ENCODE measurements around the gene SETD4.

The SETD4 gene

DNA sequence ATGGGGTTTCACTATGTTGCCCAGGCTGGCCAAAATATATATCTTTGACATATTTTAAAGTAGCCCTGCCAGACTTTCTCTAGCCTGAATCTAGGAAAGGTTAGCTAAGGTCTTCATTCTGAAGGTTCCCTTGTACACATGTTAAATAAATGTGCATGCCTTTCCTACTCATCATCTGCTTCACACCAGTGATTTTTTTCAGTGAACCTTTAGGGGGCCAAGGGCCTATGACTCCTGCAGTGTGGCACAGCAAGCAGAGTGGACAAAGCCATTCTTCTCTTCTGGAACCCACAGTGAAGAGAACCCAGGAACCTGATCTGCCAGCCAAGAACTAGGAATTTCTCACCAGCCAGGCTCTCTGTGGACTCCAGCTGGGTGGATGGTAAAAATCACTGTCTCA, 32.4 kb upstream of the SETD4 start:
- TF ChIP-seq, protein P1, sequence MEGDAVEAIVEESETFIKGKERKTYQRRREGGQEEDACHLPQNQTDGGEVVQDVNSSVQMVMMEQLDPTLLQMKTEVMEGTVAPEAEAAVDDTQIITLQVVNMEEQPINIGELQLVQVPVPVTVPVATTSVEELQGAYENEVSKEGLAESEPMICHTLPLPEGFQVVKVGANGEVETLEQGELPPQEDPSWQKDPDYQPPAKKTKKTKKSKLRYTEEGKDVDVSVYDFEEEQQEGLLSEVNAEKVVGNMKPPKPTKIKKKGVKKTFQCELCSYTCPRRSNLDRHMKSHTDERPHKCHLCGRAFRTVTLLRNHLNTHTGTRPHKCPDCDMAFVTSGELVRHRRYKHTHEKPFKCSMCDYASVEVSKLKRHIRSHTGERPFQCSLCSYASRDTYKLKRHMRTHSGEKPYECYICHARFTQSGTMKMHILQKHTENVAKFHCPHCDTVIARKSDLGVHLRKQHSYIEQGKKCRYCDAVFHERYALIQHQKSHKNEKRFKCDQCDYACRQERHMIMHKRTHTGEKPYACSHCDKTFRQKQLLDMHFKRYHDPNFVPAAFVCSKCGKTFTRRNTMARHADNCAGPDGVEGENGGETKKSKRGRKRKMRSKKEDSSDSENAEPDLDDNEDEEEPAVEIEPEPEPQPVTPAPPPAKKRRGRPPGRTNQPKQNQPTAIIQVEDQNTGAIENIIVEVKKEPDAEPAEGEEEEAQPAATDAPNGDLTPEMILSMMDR (IDR thresholded peaks at IDR 0.05; ENCODE audit: control insufficient read depth, extremely low read depth, insufficient read depth) = no peak
- no peak overlapping the region for H3K4me3 ChIP-seq (ENCODE audit: low read depth, low read length)
- DNase-seq (ENCODE audit: low read depth) = no peak

DNA sequence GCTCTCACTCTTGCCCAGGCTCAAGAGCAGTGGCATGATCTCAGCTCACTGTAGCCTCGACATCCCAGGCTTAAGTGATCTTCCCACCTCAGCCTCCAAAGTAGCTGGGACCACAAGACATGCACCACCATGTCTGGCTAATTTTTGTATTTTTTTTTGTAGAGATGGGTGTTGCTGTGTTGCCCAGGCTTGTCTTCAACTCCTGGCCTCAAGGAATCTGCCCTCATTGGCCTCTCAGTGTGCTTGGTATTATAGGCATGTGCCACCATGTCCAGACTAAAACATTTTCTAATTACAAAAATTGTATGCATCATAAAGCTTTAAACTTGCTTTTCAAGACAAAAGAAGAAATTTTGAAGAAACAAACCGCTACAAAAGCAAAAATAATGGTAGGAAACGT, 29.6 kb upstream of the SETD4 start:
- no peak for DNase-seq (ENCODE audit: low read depth)
- TF ChIP-seq, protein P1 (IDR thresholded peaks at IDR 0.05; ENCODE audit: control insufficient read depth, extremely low read depth, insufficient read depth) = no peak
- H3K4me3 ChIP-seq (ENCODE audit: low read depth, low read length) = no peak overlapping the region

DNA sequence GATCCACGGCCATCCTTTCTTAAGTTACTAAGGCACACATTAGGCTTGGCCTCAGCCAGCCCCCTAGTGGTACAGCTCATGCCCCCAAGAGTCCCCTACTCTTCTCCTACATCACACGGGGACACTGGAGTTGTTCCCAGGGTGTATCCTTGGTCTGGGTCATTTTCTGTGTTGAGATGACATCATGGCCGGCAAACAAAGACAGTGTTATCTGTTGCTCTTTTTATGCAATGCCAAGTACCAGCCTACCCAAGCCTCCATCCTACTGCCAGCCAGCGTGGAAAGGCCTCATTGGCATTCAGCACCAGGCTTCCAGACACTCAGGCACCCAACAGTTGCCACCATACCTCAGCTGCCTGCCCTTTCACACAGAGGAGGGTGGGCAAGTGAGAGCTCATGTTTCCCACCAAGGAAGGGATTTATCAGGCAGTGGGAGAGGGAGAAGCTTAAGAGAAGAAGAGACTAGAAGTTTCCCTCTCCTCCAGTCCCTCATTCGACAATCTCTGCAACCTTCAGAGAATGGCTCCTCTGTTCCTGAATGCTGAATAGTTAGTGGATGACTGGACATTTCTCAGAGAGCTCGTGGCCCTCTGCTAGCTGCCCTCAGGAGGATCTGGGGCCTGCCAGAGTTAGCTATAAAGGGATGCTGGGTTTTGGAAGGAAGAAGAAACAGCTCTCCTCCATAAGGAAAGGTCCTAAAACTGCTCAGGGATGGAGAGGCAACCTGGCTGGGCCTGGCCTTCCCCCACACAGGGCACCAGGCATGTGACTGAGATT, 27.2 kb upstream of the SETD4 start:
- TF ChIP-seq, protein P1 (IDR thresholded peaks at IDR 0.05; ENCODE audit: control insufficient read depth, extremely low read depth, insufficient read depth) = no peak
- DNase-seq (ENCODE audit: low read depth) = no peak
- no peak overlapping the region for H3K4me3 ChIP-seq (ENCODE audit: low read depth, low read length)

DNA sequence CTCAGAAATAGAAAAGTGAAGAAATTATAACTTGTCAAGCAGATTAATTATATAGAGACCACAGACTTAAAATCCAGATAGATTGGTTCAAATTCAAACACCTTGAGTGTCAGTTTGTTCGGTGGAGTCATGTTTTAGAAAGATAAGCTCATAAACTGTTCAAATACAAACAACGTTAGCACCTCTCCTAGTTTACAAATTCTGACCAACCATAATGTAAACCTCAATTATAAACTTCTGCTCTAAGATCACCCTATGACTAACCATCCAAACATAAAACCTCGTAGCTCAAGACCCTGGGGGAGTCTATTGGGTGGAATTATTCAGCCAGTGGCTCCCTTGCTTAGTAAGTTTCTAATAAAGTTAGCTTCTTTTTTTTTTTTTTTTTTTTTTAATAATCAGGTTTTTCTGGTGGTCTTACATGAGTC, 21.9 kb upstream of the SETD4 start:
- no peak overlapping the region for H3K4me3 ChIP-seq (ENCODE audit: low read depth, low read length)
- TF ChIP-seq, protein P1 (IDR thresholded peaks at IDR 0.05; ENCODE audit: control insufficient read depth, extremely low read depth, insufficient read depth) = no peak
- DNase-seq (ENCODE audit: low read depth) = no peak

DNA sequence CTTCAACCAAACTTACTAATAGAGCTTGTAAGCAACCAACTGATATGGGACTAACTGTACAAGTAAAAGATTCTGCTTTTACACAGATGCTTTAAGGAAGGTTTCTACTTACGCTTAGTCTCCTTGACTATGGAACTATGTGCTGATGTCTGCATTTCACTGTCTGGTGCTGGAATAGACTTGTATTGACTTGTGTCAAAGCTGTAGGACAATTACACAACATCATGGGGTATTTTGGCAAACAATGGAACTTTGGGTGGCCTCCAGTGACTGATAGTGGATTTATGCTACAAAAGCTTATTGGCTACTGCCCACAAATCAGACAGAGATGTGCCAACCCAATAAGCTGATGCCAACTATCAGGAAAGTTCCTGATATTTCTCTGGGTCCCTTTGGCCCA, 20.1 kb upstream of the SETD4 start:
- TF ChIP-seq, protein P1 (IDR thresholded peaks at IDR 0.05; ENCODE audit: control insufficient read depth, extremely low read depth, insufficient read depth) = no peak
- no peak overlapping the region for H3K4me3 ChIP-seq (ENCODE audit: low read depth, low read length)
- DNase-seq (ENCODE audit: low read depth) = no peak

GRCh38 chr21:36079671-36080070, 19.3 kb upstream of the SETD4 start:
- H3K4me3 ChIP-seq (ENCODE audit: low read depth, low read length) = no peak overlapping the region
- DNase-seq (ENCODE audit: low read depth) = no peak
- TF ChIP-seq, protein P1 (IDR thresholded peaks at IDR 0.05; ENCODE audit: control insufficient read depth, extremely low read depth, insufficient read depth) = no peak
